Large intestine (tissue), 3 donors: ENCODE results near the gene SIM2. TPM values are rescaled to one million over a fixed set of nuclear protein-coding genes. Genes with fewer than 3 reads are reported as not detected.

Source experiments
- DNase-seq, 2 donors: peaks; one replicate each; pipeline versions ENCODE4 v3.0.0 to v3.0.0-alpha.2; 2013
- H3K27ac ChIP-seq: one replicate; pipeline ENCODE4 v1.5.1; 2013; ENCODE audit warnings: low read length
- H3K27me3 ChIP-seq: 2 replicates; pipeline ENCODE4 v1.6.1; 2013; ENCODE audit warnings: low read length; ENCODE audit not compliant: control insufficient read depth, insufficient read depth
- H3K36me3 ChIP-seq: 2 replicates; pipeline ENCODE4 v1.6.1; 2013; ENCODE audit warnings: low read length; ENCODE audit not compliant: control insufficient read depth, insufficient read depth
- H3K4me1 ChIP-seq: one replicate; pipeline ENCODE4 v1.6.1; 2013; ENCODE audit warnings: low read length; ENCODE audit not compliant: control insufficient read depth, insufficient read depth
- H3K4me3 ChIP-seq: one replicate; pipeline ENCODE4 v1.5.1; 2013; ENCODE audit warnings: low read length
- H3K9me3 ChIP-seq: one replicate; pipeline ENCODE4 v1.6.1; 2013; ENCODE audit warnings: mild to moderate bottlenecking, low read depth, low read length, moderate library complexity; ENCODE audit not compliant: control insufficient read depth
- WGBS: methylation state at CpG from one replicate; pipeline ENCODE4 v1.1.5; 2013; ENCODE audit warnings: low lambda C conversion rate; ENCODE audit not compliant: insufficient coverage; 5-methylcytosine and 5-hydroxymethylcytosine counted together
- polyA plus RNA-seq: library from polyadenylated mRNA; unstranded; fragments of 120-200 nt; gene quantifications from one replicate; pipeline ENCODE4 v1.2.1, GENCODE V29; 2013

The SIM2 gene
- polyA plus RNA-seq, 1 donor: 0.58 TPM

DNA sequence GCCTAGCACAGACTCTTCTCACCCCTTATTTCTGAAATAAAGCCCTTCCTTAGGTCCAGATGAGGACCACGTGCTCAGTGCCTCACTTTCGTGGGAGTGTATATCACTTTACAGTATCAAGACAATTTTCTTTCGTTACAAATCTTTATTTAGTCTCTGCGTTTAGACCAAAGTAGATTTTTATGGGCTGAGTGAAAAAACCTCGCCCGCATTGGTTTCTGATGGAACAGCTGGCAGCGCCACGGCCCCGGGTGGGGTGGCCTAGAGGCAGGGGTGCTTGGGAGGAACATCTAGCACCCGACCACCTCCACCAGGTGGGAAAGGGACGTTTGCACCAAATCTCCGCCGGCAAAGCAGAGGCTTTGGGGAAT lies 7.6 kb downstream of the SIM2 start:
- H3K4me1 ChIP-seq: peaks cover 8% of the 10 kb centered on the region
- peaks cover 100% of the 10 kb centered on the region for H3K27me3 ChIP-seq
- WGBS: 0% methylated on average over 5 of the region's 13 CpGs
- no peak for DNase-seq
- no peak overlapping the region for H3K4me3 ChIP-seq
- H3K36me3 ChIP-seq: no peaks in the 10 kb centered on the region
- H3K27ac ChIP-seq: no peak overlapping the region
- peaks cover 8% of the 10 kb centered on the region for H3K9me3 ChIP-seq

DNA sequence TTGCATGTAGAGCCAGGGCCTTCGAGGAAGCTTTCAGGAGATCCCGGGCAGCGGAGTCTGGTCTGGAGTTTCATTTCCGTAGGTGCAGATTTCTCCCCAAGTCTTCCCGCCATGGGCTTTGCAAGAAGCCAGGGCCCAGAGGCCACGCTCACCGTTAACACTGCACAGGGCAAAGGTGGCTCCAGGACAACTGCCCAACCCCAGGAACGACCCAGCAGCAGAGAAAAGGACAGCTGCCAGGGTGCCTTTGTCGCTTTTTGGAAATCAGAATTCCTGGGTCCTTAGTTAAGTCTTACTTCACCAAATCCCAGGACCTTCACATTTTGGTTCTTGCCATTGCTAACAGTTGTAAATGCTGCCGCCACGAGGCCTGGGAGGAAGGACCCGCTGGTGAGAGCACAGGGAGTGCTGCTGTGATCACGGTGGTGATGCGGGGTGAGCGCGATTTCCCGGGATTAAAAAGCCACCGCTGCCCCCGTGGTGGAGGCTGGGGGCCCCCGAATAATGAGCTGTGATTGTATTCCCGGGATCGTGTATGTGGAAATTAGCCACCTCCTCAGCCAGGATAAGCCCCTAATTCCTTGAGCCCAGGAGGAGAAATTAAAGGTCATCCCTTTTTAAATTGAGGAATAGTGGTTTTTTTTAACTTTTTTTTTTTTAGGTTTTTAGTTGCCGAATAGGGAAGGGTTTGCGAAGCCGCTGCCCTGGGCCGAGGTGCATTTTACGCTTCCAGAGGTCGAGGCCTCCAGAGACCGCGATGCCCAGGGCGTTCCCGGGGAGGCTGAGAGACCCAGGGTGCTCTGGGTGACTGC lies 8.2 kb downstream of the SIM2 start:
- peak in 1 of 2 donors; percentile 14 for DNase-seq
- H3K36me3 ChIP-seq: no peaks in the 10 kb centered on the region
- H3K4me3 ChIP-seq: no peak overlapping the region
- H3K9me3 ChIP-seq: peaks cover 8% of the 10 kb centered on the region
- no CpG with 5 or more reads among the region's 32 CpGs for WGBS
- no peak overlapping the region for H3K27ac ChIP-seq
- peaks cover 97% of the 10 kb centered on the region for H3K27me3 ChIP-seq
- peaks cover 8% of the 10 kb centered on the region for H3K4me1 ChIP-seq

DNA sequence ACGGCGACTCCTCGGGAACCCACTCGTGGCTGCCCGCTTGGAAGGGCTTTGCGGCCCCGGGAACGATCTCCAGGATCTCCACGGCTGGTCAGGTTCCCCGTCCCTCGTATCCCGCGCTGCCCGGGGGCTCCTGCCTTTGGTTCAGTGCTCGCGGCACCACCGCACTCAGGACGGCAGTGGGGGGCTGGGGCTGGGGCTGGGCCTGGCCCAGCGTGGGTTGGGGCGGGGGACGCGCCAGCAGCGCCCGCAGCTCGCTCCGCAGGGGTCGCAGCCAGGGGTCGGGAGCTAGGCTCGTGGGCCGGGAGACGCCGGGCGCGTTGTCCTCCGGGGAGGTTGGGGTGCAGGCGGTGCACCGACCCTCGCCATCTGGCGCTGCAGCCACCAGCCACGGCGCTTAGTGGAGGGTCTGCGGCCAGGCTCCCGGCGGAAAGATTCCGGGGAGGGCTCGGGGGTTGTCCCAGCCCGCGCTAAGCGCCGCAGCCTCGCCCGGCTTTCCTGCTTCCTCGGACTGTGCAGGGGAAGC lies 8.9 kb downstream of the SIM2 start:
- Histone ChIP-seq H3K4me3 (no peak overlapping the region), H3K36me3 (no peaks in the 10 kb centered on the region), H3K4me1 (peaks cover 8% of the 10 kb centered on the region), H3K27me3 (peaks cover 97% of the 10 kb centered on the region), H3K9me3 (peaks cover 8% of the 10 kb centered on the region), H3K27ac (no peak overlapping the region)
- no CpG with 5 or more reads among the region's 53 CpGs for WGBS
- DNase-seq: no peak

DNA sequence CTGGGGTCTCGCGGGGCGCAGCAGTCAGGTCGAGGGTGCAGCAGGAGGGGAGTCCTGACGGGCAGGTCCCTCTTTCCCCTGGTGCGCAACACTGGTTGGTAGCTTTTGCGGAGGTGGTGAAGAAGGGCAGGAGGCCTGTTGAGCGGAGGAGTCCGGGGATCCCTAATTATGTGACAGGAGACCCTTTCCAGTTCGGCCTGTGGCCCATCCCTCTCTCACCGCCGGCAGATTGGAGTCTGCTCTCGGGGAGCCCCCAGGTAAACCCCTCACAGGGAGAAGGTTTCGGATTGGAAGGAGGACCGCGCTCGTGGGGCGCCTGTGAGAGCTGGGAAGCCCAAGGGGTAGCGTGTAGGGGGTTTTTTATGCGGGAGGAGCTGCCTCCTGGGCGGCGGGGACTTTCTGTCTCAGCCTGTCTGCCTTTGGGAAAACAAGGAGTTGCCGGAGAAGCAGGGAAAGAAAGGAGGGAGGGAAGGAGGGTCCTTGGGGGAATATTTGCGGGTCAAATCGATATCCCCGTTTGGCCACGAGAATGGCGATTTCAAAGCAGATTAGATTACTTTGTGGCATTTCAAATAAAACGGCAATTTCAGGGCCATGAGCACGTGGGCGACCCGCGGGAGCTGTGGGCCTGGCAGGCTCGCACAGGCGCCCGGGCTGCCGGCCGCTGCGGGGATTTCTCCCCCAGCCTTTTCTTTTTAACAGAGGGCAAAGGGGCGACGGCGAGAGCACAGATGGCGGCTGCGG lies 9.5 kb downstream of the SIM2 start:
- no peak for DNase-seq
- H3K27me3 ChIP-seq: peaks cover 97% of the 10 kb centered on the region
- no peak overlapping the region for H3K27ac ChIP-seq
- peaks cover 8% of the 10 kb centered on the region for H3K9me3 ChIP-seq
- H3K4me1 ChIP-seq: peaks cover 8% of the 10 kb centered on the region
- WGBS: no CpG with 5 or more reads among the region's 44 CpGs
- no peak overlapping the region for H3K4me3 ChIP-seq
- H3K36me3 ChIP-seq: no peaks in the 10 kb centered on the region

DNA sequence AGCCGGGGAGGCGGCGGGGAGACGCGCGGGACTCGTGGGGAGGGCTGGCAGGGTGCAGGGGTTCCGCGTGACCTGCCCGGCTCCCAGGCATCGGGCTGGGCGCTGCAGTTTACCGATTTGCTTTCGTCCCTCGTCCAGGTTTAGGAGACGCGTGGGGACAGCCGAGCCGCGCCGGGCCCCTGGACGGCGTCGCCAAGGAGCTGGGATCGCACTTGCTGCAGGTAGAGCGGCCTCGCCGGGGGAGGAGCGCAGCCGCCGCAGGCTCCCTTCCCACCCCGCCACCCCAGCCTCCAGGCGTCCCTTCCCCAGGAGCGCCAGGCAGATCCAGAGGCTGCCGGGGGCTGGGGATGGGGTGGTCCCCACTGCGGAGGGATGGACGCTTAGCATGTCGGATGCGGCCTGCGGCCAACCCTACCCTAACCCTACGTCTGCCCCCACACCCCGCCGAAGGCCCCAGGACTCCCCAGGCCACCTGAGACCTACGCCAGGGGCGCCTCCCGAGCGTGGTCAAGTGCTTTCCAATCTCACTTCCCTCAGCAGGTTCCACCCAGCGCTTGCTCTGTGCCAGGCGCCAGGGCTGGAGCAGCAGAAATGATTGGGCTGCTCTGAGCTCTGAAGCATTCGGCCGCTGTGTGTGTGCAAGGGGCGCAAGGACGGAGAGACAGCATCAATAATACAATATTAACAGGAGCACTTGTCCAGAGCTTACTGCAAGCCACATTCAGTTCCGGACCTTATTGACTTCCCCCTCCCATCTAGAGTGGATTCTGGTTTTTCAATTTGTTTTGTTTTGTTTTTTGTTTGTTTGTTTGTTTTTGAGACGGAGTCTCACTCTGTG lies 10.3 kb downstream of the SIM2 start:
- peaks cover 8% of the 10 kb centered on the region for H3K4me1 ChIP-seq
- H3K27ac ChIP-seq: no peak overlapping the region
- peak in 1 of 2 donors; percentile 8 for DNase-seq
- no CpG with 5 or more reads among the region's 55 CpGs for WGBS
- H3K4me3 ChIP-seq: no peak overlapping the region
- peaks cover 8% of the 10 kb centered on the region for H3K9me3 ChIP-seq
- peaks cover 97% of the 10 kb centered on the region for H3K27me3 ChIP-seq
- H3K36me3 ChIP-seq: no peaks in the 10 kb centered on the region

DNA sequence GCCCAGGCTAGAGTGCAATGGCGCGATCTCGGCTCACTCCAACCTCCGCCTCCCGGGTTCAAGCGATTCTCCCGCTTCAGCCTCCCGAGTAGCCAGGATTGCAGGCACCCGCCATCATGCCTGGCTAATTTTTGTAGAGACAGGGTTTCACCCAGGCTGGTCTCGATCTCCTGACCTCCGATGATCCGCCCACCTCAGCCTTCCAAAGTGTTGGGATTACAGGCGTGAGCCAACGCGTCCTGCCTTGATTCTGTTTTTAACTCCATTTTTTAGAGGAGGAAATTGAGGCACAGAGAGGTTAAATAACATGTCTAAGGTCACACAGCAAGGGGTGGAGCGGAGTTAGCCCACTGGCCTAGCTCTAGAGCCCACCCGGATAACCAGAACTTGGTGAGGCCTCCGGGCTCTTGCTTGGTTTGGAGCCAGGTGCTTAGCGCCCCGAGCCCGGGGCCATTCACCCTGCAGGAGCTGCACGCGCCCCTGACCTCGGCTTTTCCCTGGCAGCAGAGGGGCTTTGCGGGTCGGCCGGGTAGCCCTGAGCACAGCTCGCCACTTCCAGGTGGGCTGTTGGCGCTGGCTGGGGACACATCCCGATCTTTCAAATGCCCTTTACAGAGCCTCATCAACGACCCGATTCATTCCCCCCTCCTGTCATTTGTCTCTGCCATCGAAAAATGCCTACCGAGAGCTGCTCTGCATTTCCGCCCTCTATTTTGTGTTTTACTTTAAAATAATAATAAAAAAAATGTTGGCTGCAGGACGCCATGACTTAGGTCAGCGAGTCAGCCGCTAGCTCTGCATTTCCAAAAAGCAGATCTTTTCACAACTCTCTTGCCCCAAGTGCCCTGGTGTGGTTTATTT lies 11.2 kb downstream of the SIM2 start:
- H3K36me3 ChIP-seq: no peaks in the 10 kb centered on the region
- DNase-seq: no peak
- no peak overlapping the region for H3K4me3 ChIP-seq
- H3K27ac ChIP-seq: no peak overlapping the region
- peaks cover 8% of the 10 kb centered on the region for H3K4me1 ChIP-seq
- no CpG with 5 or more reads among the region's 38 CpGs for WGBS
- H3K9me3 ChIP-seq: peaks cover 3% of the 10 kb centered on the region
- peaks cover 97% of the 10 kb centered on the region for H3K27me3 ChIP-seq

DNA sequence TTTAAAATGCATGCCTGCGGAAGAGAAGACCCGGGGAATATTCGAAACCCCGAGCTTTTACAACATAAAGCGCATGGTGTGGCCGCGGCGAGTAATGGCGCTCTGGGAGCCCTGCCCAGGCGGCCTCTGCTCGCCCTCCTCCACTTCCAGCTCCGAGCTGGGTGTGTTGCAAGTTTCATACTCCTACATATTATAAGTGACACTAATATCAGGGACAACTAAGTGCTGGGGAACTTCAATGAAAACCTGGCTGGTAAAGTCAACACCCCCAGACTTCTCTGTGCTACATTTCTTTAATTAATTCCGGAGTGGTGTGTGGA lies 11.8 kb downstream of the SIM2 start:
- Histone ChIP-seq H3K9me3 (peaks cover 3% of the 10 kb centered on the region), H3K4me3 (no peak overlapping the region), H3K27me3 (peaks cover 93% of the 10 kb centered on the region), H3K27ac (no peak overlapping the region), H3K36me3 (no peaks in the 10 kb centered on the region), H3K4me1 (peaks cover 8% of the 10 kb centered on the region)
- peak in 1 of 2 donors; percentile 47 for DNase-seq
- WGBS: no CpG with 5 or more reads among the region's 13 CpGs

DNA sequence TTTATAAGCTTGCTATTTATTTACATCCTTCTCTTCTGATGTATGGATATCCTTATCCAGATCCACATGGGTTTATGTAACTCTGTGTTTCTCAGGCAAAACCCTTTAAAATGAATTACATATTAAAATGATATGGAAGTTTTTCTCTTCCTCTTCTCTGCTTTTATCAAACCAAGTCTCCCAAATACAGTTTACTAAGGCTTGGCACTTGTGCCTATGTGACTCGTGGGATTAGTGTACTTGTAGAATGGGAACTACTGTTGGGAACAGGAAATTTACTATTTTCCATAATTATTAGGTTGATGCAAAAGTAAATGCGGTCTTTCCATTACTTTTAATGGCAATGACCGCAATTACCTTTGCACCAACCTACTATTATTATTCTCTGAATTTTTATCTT lies 14.8 kb downstream of the SIM2 start:
- peaks cover 3% of the 10 kb centered on the region for H3K9me3 ChIP-seq
- WGBS: 100% methylated on average over 2 of the region's 3 CpGs
- H3K27ac ChIP-seq: no peak overlapping the region
- H3K4me1 ChIP-seq: peaks cover 9% of the 10 kb centered on the region
- H3K27me3 ChIP-seq: peaks cover 72% of the 10 kb centered on the region
- no peaks in the 10 kb centered on the region for H3K36me3 ChIP-seq
- H3K4me3 ChIP-seq: no peak overlapping the region
- no peak for DNase-seq

DNA sequence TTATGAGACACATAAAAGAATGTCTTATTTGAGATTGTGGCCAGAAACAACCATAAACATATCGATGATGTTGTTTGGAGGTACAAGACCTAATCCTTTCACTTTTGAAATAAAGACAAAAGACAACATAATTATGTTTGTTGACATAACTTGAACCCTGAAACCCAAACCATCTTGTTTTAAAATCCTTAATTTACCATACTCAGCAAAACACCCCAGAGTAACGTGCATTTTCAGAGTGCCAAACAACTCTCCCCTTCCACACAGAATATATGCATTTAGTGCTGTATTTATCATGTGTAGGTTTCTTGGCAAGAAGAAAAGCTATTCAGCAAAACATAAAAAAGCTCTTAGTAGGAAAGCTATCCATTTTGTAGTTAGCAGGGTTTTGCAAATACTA lies 17.5 kb downstream of the SIM2 start:
- WGBS: 71% methylated on average over 1 of the region's 2 CpGs
- DNase-seq: no peak
- no peak overlapping the region for H3K4me3 ChIP-seq
- no peaks in the 10 kb centered on the region for H3K36me3 ChIP-seq
- peaks cover 15% of the 10 kb centered on the region for H3K4me1 ChIP-seq
- no peaks in the 10 kb centered on the region for H3K9me3 ChIP-seq
- H3K27me3 ChIP-seq: peaks cover 46% of the 10 kb centered on the region
- no peak overlapping the region for H3K27ac ChIP-seq
